Ishikawa (cell line): Measurements from ENCODE around the gene MRPL14.
A peak's percentile ranks its signal among the peaks of the same experiment; 100 is the strongest.

ENCODE experiments used
- CEBPB ChIP-seq: IDR thresholded peaks from 2 replicates; pipeline ENCODE4 v1.6.1; 2012
- CREB1 ChIP-seq: IDR thresholded peaks from 2 replicates; pipeline ENCODE4 v1.6.1; 2012; ENCODE audit warnings: low read depth
- EGR1 ChIP-seq: IDR thresholded peaks from 2 replicates; pipeline ENCODE4 v1.6.1; 2012
- EP300 ChIP-seq: IDR thresholded peaks from 2 replicates; pipeline ENCODE4 v1.6.1; 2012; ENCODE audit warnings: borderline replicate concordance
- FOXM1 ChIP-seq: IDR thresholded peaks from 2 replicates; pipeline ENCODE4 v1.6.1; 2012; ENCODE audit warnings: low read depth, borderline replicate concordance
- NFIC ChIP-seq: IDR thresholded peaks from 2 replicates; pipeline ENCODE4 v1.6.1; 2012
- RAD21 ChIP-seq: IDR thresholded peaks from 2 replicates; pipeline ENCODE4 v1.6.1; 2012; ENCODE audit warnings: low read depth
- TAF1 ChIP-seq: IDR thresholded peaks from 2 replicates; pipeline ENCODE4 v1.6.1; 2012; ENCODE audit warnings: low read depth, mild to moderate bottlenecking
- TCF12 ChIP-seq: IDR thresholded peaks from 2 replicates; pipeline ENCODE4 v1.6.1; 2012; ENCODE audit warnings: low read depth
- TEAD4 ChIP-seq: IDR thresholded peaks from 2 replicates; pipeline ENCODE4 v1.6.1; 2012
- YY1 ChIP-seq: IDR thresholded peaks from 2 replicates; pipeline ENCODE4 v1.6.1; 2012; ENCODE audit warnings: low read depth
- ZBTB7A ChIP-seq: IDR thresholded peaks from 2 replicates; pipeline ENCODE4 v1.6.1; 2012; ENCODE audit warnings: low read depth
- TF ChIP-seq, protein P1 (sequence below): IDR thresholded peaks from 2 replicates; pipeline ENCODE4 v1.6.1; 2012; ENCODE audit warnings: low read depth, mild to moderate bottlenecking
- TF ChIP-seq, protein P2 (sequence below): IDR thresholded peaks from 2 replicates; pipeline ENCODE4 v1.6.1; 2012
- TF ChIP-seq, protein P3 (sequence below): IDR thresholded peaks from 2 replicates; pipeline ENCODE4 v1.6.1; 2012

The MRPL14 gene

GRCh38 chr6:44133003-44133931 lies 6.0 kb upstream of the MRPL14 start:
- TF ChIP-seq CREB1 (no peak), RAD21 (no peak), TCF12 (no peak), YY1 (no peak), TAF1 (no peak), TEAD4 (no peak), NFIC (no peak), FOXM1 (no peak)
- TF ChIP-seq, protein P1, sequence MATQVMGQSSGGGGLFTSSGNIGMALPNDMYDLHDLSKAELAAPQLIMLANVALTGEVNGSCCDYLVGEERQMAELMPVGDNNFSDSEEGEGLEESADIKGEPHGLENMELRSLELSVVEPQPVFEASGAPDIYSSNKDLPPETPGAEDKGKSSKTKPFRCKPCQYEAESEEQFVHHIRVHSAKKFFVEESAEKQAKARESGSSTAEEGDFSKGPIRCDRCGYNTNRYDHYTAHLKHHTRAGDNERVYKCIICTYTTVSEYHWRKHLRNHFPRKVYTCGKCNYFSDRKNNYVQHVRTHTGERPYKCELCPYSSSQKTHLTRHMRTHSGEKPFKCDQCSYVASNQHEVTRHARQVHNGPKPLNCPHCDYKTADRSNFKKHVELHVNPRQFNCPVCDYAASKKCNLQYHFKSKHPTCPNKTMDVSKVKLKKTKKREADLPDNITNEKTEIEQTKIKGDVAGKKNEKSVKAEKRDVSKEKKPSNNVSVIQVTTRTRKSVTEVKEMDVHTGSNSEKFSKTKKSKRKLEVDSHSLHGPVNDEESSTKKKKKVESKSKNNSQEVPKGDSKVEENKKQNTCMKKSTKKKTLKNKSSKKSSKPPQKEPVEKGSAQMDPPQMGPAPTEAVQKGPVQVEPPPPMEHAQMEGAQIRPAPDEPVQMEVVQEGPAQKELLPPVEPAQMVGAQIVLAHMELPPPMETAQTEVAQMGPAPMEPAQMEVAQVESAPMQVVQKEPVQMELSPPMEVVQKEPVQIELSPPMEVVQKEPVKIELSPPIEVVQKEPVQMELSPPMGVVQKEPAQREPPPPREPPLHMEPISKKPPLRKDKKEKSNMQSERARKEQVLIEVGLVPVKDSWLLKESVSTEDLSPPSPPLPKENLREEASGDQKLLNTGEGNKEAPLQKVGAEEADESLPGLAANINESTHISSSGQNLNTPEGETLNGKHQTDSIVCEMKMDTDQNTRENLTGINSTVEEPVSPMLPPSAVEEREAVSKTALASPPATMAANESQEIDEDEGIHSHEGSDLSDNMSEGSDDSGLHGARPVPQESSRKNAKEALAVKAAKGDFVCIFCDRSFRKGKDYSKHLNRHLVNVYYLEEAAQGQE, result no peak
- TF ChIP-seq, protein P2, sequence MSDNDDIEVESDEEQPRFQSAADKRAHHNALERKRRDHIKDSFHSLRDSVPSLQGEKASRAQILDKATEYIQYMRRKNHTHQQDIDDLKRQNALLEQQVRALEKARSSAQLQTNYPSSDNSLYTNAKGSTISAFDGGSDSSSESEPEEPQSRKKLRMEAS, result no peak

DNA sequence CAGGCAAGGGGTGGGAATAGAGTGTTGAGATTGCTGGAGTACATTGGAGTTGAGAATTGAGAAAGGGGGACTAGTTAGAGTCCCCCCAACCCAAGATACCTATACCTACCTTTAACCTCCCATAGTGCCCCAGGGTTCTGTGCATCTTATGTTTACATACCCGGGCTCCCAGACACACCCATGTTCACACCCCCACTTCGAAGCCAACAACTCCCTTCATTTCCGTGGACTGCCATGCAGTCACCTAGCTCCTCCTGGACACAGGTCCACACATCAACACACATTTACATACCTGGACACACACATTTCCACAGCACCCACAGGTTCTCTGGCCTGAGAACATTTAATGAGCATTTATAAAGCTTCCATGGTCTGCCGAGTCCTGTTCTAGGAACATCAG lies 5.2 kb upstream of the MRPL14 start:
- TF ChIP-seq, protein P1, result no peak
- TF ChIP-seq CEBPB (no peak), TEAD4 (no peak), NFIC (no peak), YY1 (no peak), TAF1 (no peak)

DNA sequence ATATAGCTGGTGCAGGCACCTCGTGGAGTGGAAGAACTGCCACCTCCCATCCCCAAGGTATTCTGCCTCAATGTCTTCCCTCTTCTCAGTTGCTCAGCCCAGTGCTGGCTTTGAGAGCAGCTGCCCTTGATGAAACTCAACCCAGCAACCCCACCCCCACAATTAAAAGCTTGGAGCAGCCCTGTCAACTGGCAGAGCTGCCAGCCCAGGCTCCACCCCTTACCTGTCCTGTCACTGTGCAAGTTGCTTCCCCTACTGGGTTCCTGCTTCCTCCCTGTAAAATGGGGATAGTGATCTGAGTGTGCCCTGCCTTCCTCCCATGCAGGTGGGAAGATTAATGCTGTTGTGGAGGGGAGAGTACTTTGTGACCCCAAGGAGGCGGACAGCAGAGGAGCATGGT lies 4.6 kb upstream of the MRPL14 start:
- TF ChIP-seq, protein P2, result no peak
- TF ChIP-seq YY1, result no peak

GRCh38 chr6:44129841-44130322 lies 2.6 kb upstream of the MRPL14 start:
- TF ChIP-seq FOXM1, result no peak

DNA sequence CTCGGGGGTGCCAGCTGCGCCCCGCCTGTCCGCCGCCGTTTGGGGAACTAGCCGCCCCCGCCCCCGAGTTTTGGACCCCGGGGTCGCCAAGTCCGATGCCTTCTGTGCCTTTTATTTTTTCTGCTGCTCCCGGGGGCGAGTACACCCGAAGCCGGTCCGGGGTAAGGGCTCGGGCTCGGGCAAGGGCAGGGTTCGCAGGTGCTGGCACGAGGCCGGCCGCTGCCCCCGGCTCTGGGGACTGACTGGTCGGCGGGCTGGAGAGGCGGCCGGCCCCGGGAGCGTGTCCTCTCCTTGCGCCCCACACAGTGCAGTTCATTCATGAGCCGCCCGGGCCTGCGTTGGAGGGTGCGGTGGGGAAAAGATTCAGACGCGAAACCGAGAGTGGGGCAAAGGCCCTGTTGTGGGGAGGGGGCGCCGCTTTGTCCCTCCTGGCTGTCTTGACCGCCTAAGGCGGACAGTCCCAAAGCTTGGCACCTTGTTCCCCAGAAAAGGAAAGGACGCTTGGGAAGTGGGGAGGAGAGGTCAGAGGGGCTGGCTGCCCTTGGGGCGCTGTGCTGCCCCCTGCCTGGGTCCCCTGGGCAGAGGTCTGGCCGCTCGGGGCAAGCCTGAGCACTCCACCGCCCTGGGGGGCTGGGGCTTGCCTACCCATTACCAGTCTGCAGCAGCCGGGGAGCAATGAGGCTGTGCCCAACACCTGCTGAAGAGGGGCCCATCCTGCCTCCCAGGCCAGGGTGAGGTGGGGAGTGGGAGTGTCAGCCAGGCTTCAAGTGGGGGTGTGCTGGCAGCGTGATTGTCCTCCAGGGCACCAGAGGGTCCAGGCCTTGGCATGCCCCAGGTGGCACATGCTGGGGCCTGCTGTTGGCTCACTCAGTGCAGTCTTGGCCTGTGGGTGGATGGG lies 1.0 kb upstream of the MRPL14 start:
- TF ChIP-seq ZBTB7A (peak; percentile 98), EGR1 (no peak), TEAD4 (no peak)

GRCh38 chr6:44126320-44127149 lies 717 bp downstream of the MRPL14 start:
- no peak for TF ChIP-seq CREB1
- TF ChIP-seq TAF1, result no peak
- no peak for TF ChIP-seq TEAD4
- no peak for TF ChIP-seq ZBTB7A
- no peak for TF ChIP-seq TCF12
- no peak for TF ChIP-seq FOXM1
- TF ChIP-seq EP300, result no peak
- TF ChIP-seq NFIC, result no peak
- TF ChIP-seq, protein P1, result no peak
- no peak for TF ChIP-seq CEBPB
- no peak for TF ChIP-seq EGR1
- TF ChIP-seq, protein P2, result no peak; the same call in 1 of the 2 replicates
- no peak for TF ChIP-seq RAD21
- TF ChIP-seq YY1, result no peak
- TF ChIP-seq, protein P3, sequence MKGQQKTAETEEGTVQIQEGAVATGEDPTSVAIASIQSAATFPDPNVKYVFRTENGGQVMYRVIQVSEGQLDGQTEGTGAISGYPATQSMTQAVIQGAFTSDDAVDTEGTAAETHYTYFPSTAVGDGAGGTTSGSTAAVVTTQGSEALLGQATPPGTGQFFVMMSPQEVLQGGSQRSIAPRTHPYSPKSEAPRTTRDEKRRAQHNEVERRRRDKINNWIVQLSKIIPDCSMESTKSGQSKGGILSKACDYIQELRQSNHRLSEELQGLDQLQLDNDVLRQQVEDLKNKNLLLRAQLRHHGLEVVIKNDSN, result no peak
